Measurements from ENCODE around the gene ZNF609.

Gene ZNF609

GRCh38 chr15:64429448-64429847 is 30.9 kb upstream of the ZNF609 start:
- no peak overlapping the region for H3K4me3 ChIP-seq (ENCODE audit: low read depth, low read length)
- TF ChIP-seq CTCF (IDR thresholded peaks at IDR 0.05; ENCODE audit: control insufficient read depth, extremely low read depth, insufficient read depth): no peak
- DNase-seq (ENCODE audit: low read depth): no peak

GRCh38 chr15:64430000-64430735 is 30.2 kb upstream of the ZNF609 start:
- no peak for DNase-seq (ENCODE audit: low read depth)
- no peak overlapping the region for H3K4me3 ChIP-seq (ENCODE audit: low read depth, low read length)

GRCh38 chr15:64437982-64438381 is 22.4 kb upstream of the ZNF609 start:
- TF ChIP-seq CTCF (IDR thresholded peaks at IDR 0.05; ENCODE audit: control insufficient read depth, extremely low read depth, insufficient read depth): no peak
- no peak for DNase-seq (ENCODE audit: low read depth)
- H3K4me3 ChIP-seq (ENCODE audit: low read depth, low read length): no peak overlapping the region

More at GRCh38 chr15:64430000-64430735, 30.2 kb upstream of the ZNF609 start:
- TF ChIP-seq CTCF (IDR thresholded peaks at IDR 0.05; ENCODE audit: control insufficient read depth, extremely low read depth, insufficient read depth): no peak

GRCh38 chr15:64438653-64439447 is 21.5 kb upstream of the ZNF609 start:
- no peak overlapping the region for H3K4me3 ChIP-seq (ENCODE audit: low read depth, low read length)
- TF ChIP-seq CTCF (IDR thresholded peaks at IDR 0.05; ENCODE audit: control insufficient read depth, extremely low read depth, insufficient read depth): no peak
- DNase-seq (ENCODE audit: low read depth): no peak

GRCh38 chr15:64441852-64442251 is 18.5 kb upstream of the ZNF609 start:
- H3K4me3 ChIP-seq (ENCODE audit: low read depth, low read length): no peak overlapping the region
- no peak for DNase-seq (ENCODE audit: low read depth)
- no peak for TF ChIP-seq CTCF (IDR thresholded peaks at IDR 0.05; ENCODE audit: control insufficient read depth, extremely low read depth, insufficient read depth)

- no peak overlapping the region for H3K4me3 ChIP-seq (ENCODE audit: low read depth, low read length)
- no peak for TF ChIP-seq CTCF (IDR thresholded peaks at IDR 0.05; ENCODE audit: control insufficient read depth, extremely low read depth, insufficient read depth)
- DNase-seq (ENCODE audit: low read depth): no peak
Observed at GRCh38 chr15:64443016-64443415, 17.4 kb upstream of the ZNF609 start.
